OCI-LY3 (cell line): Measurements from ENCODE around the gene RNF208.

Experiments
- H2AFZ ChIP-seq: fragments of 200-600, 300-600 bp; shearing (Covaris generic); 2 replicates; pipeline ENCODE4 v1.6.0; 2014; ENCODE audit warnings: antibody characterized with exemption, low read depth, low read length
- H3K27ac ChIP-seq: fragments of 200-600, 300-600 bp; sonication (generic); 2 replicates; pipeline ENCODE4 v1.5.1; 2014; ENCODE audit warnings: mild to moderate bottlenecking, low read length, moderate library complexity, mixed read lengths
- H3K27me3 ChIP-seq: fragments of 200-600, 300-600 bp; sonication (generic); 2 replicates; pipeline ENCODE4 v1.6.1; 2014; ENCODE audit warnings: low read depth, low read length, mixed read lengths
- H3K36me3 ChIP-seq: fragments of 200-600, 300-600 bp; sonication (generic); replicated peaks from 2 replicates; pipeline ENCODE3; 2014; ENCODE audit warnings: low read depth, low read length, mixed read lengths
- H3K4me1 ChIP-seq: fragments of 300-600, 200-600 bp; sonication (generic); 2 replicates; pipeline ENCODE4 v1.6.1; 2014; ENCODE audit warnings: low read length, mixed read lengths
- H3K4me2 ChIP-seq: fragments of 200-600, 300-600 bp; sonication (generic); 2 replicates; pipeline ENCODE4 v1.6.1; 2014; ENCODE audit warnings: low read length, mixed read lengths
- H3K4me3 ChIP-seq: fragments of 300-600, 200-600 bp; sonication (generic); 2 replicates; pipeline ENCODE4 v1.5.1; 2014; ENCODE audit warnings: antibody characterized with exemption, mild to moderate bottlenecking, low read length, moderate library complexity
- H3K79me2 ChIP-seq: fragments of 300-600, 200-600 bp; shearing (Covaris generic); 2 replicates; pipeline ENCODE4 v1.6.1; 2014; ENCODE audit warnings: mild to moderate bottlenecking, low read length, mixed read lengths
- H3K9ac ChIP-seq: fragments of 300-600, 200-600 bp; shearing (Covaris generic); 2 replicates; pipeline ENCODE4 v1.6.0; 2014; ENCODE audit warnings: mild to moderate bottlenecking, low read length, moderate library complexity
- H3K9me3 ChIP-seq: fragments of 200-600, 300-600 bp; shearing (Covaris generic); 2 replicates; pipeline ENCODE4 v1.6.1; 2014; ENCODE audit warnings: low read length, mixed read lengths; ENCODE audit not compliant: insufficient read depth
- H4K20me1 ChIP-seq: fragments of 200-600, 300-600 bp; sonication (generic); 2 replicates; pipeline ENCODE4 v1.6.1; 2016; ENCODE audit warnings: low read length, mixed read lengths; ENCODE audit not compliant: insufficient read depth
- CTCF ChIP-seq: fragments of 200-600, 300-600 bp; sonication (generic); IDR thresholded peaks from 2 replicates; pipeline ENCODE4 v1.5.1; 2014; ENCODE audit warnings: antibody characterized with exemption, low read length, low read depth
- EZH2phosphoT487 ChIP-seq: fragments of 200-600 bp; shearing (Covaris generic); IDR thresholded peaks from 2 replicates; pipeline ENCODE4 v1.6.1; 2018; ENCODE audit warnings: antibody characterized with exemption, mixed run types, low read depth

Gene RNF208

GRCh38 chr9:137211532-137211931, 10.5 kb downstream of the RNF208 start:
- TF ChIP-seq EZH2phosphoT487 (no peak), CTCF (no peak)
- no peaks in the 10 kb centered on the region for H3K27me3 ChIP-seq
- H3K4me3 ChIP-seq = no peak overlapping the region
- H3K27ac ChIP-seq = no peak overlapping the region
- H3K4me2 ChIP-seq = no peak overlapping the region
- H3K9ac ChIP-seq = no peak overlapping the region
- H4K20me1 ChIP-seq = no peaks in the 10 kb centered on the region
- H3K79me2 ChIP-seq = peaks cover 9% of the 10 kb centered on the region
- no peaks in the 10 kb centered on the region for H3K9me3 ChIP-seq
- no peak overlapping the region for H2AFZ ChIP-seq
- H3K4me1 ChIP-seq = peaks cover 2% of the 10 kb centered on the region
- peaks cover 5% of the 10 kb centered on the region for H3K36me3 ChIP-seq

GRCh38 chr9:137206602-137207001, 15.4 kb downstream of the RNF208 start:
- Histone ChIP-seq H3K9me3 (no peaks in the 10 kb centered on the region), H3K79me2 (peaks cover 54% of the 10 kb centered on the region), H2AFZ (no peak overlapping the region), H3K27me3 (no peaks in the 10 kb centered on the region), H3K36me3 (peaks cover 5% of the 10 kb centered on the region), H4K20me1 (no peaks in the 10 kb centered on the region; the same call in 1 of the 2 replicates), H3K4me1 (peaks cover 24% of the 10 kb centered on the region), H3K27ac (no peak overlapping the region), H3K9ac (peak overlapping the region; percentile 83), H3K4me2 (peak overlapping the region; percentile 93), H3K4me3 (peak overlapping the region; percentile 93)
- TF ChIP-seq EZH2phosphoT487 (no peak), CTCF (no peak)

GRCh38 chr9:137205126-137206069, 16.6 kb downstream of the RNF208 start, which contains the start of the genes NDOR1 and TMEM203:
Gene NDOR1, plus strand, starts transcription at chr9:137205700. Its CDS starts 78 bp downstream, at chr9:137205778.
Gene TMEM203, minus strand, starts transcription at chr9:137205648. Its CDS starts 234 bp downstream, at chr9:137205414.
- Histone ChIP-seq H3K9me3 (no peaks in the 10 kb centered on the region), H3K36me3 (peaks cover 5% of the 10 kb centered on the region), H4K20me1 (no peaks in the 10 kb centered on the region; the same call in 1 of the 2 replicates), H3K4me3 (peak within 1 kb of the TSS; percentile 93), H3K27me3 (no peaks in the 10 kb centered on the region), H3K4me1 (peaks cover 29% of the 10 kb centered on the region), H2AFZ (no peak within 1 kb of the TSS), H3K9ac (peak within 1 kb of the TSS; percentile 83), H3K79me2 (peaks cover 60% of the 10 kb centered on the region), H3K27ac (peak within 1 kb of the TSS; percentile 50), H3K4me2 (peak within 1 kb of the TSS; percentile 95)
- TF ChIP-seq CTCF = no peak

- H3K9me3 ChIP-seq = no peaks in the 10 kb centered on the region
- peak overlapping the region; percentile 95 for H3K4me2 ChIP-seq
- no peaks in the 10 kb centered on the region; the same call in 1 of the 2 replicates for H4K20me1 ChIP-seq
- no peak overlapping the region for H2AFZ ChIP-seq
- H3K79me2 ChIP-seq = peaks cover 60% of the 10 kb centered on the region
- H3K36me3 ChIP-seq = no peaks in the 10 kb centered on the region
- peak overlapping the region; percentile 93 for H3K4me3 ChIP-seq
- peaks cover 29% of the 10 kb centered on the region for H3K4me1 ChIP-seq
- 0 out of 2 replicates have a peak overlapping the region, but pooled peaks have one; percentile 30 for H3K27ac ChIP-seq
- peak overlapping the region; percentile 83 for H3K9ac ChIP-seq
- TF ChIP-seq CTCF (no peak), EZH2phosphoT487 (no peak)
- H3K27me3 ChIP-seq = no peaks in the 10 kb centered on the region
Measured at GRCh38 chr9:137204731-137205125, 17.3 kb downstream of the RNF208 start.
